Panc1 (cell line): ENCODE results near the gene IFNA5. TPM values are rescaled to one million over a fixed set of nuclear protein-coding genes. Genes with fewer than 3 reads are reported as not detected.

Experiments used
- ATAC-seq: fragments of 200-7000 bp; cut with Tn5 transposase; 2 replicates; pipeline ENCODE4 v1.9.1; 2020; ENCODE audit warnings: mild to moderate bottlenecking, moderate library complexity
- BruUV-seq: library from RNA; stranded (reverse); fragments of 400-500 nt; replicated peaks from 2 replicates; lab custom pipeline; 2021; lab: Mats Ljungman, UMichigan
- CTCF ChIA-PET: fragments of 300-600 bp; sonication (Branson Sonifier 250); formaldehyde crosslinking; loops from one replicate; lab custom pipeline; 2022; ENCODE audit warnings: antibody characterized with exemption; lab: Charles Lee
- POLR2A ChIA-PET: fragments of 300-600 bp; sonication (Branson Sonifier 250); formaldehyde crosslinking; loops from one replicate; lab custom pipeline; 2022; ENCODE audit warnings: antibody characterized with exemption; lab: Charles Lee
- DNase-seq: peaks from one replicate; pipeline ENCODE4 v3.0.0-alpha.2; 2010; ENCODE audit warnings: low read depth, low spot score
- H3K27ac ChIP-seq: 2 replicates; pipeline ENCODE4 v1.5.1; 2011; ENCODE audit warnings: mild to moderate bottlenecking, low read length, inconsistent platforms
- H3K27me3 ChIP-seq: fragments of 200-500 bp; sonication (Bioruptor generic); 2 replicates; pipeline ENCODE4 v1.6.0; 2014; ENCODE audit warnings: low read length, inconsistent platforms; ENCODE audit not compliant: control insufficient read depth, insufficient read depth
- H3K36me3 ChIP-seq: fragments of 200-500 bp; sonication (Bioruptor generic); 2 replicates; pipeline ENCODE4 v1.5.1; 2014; ENCODE audit warnings: inconsistent platforms, mild to moderate bottlenecking, low read length, moderate library complexity; ENCODE audit not compliant: control insufficient read depth, insufficient read depth
- H3K4me1 ChIP-seq: 2 replicates; pipeline ENCODE4 v1.5.1; 2011; ENCODE audit warnings: inconsistent platforms, mild to moderate bottlenecking, low read length, moderate library complexity; ENCODE audit not compliant: control insufficient read depth, insufficient read depth
- H3K4me3 ChIP-seq, 2 experiments: 2 replicates each; pipeline ENCODE4 v1.5.1; 2011 to 2012; ENCODE audit warnings: low read depth in 2 of 2, low read length in 2 of 2, mild to moderate bottlenecking in 2 of 2, inconsistent platforms in 1 of 2, moderate library complexity in 1 of 2
- H3K9me3 ChIP-seq: fragments of 200-500 bp; sonication (Bioruptor generic); 2 replicates; pipeline ENCODE4 v1.5.1; 2014; ENCODE audit warnings: low read depth, mild to moderate bottlenecking, inconsistent platforms, low read length, moderate library complexity; ENCODE audit not compliant: control insufficient read depth, insufficient read depth
- POLR2AphosphoS5 ChIP-seq: IDR thresholded peaks from 2 replicates; pipeline ENCODE4 v1.6.1; 2012; ENCODE audit warnings: mild to moderate bottlenecking, low read depth, low read length, moderate library complexity
- SIN3A ChIP-seq: IDR thresholded peaks from 2 replicates; pipeline ENCODE4 v1.6.1; 2012; ENCODE audit warnings: low read depth, mild to moderate bottlenecking, low read length, moderate library complexity, borderline replicate concordance; ENCODE audit not compliant: insufficient read depth
- TCF7L2 ChIP-seq: IDR thresholded peaks from 2 replicates; pipeline ENCODE4 v1.6.1; 2011; ENCODE audit warnings: mild to moderate bottlenecking, low read depth, low read length, inconsistent platforms
- in situ Hi-C: cut with HindIII; loops from 2 replicates; pipeline ENCODE4 v1.10.0; 2016; ENCODE audit warnings: low sequenced_read_pairs, low pct_unique_long_range_greater_than_20kb
- intact Hi-C: fragments of 100-400 bp; cut with micrococcal nuclease; formaldehyde crosslinking; loops from one replicate; pipeline ENCODE4 v1.10.0; 2022; ENCODE audit not compliant: unreplicated experiment
- total RNA-seq: library from RNA; stranded (reverse); gene quantifications from one replicate; pipeline ENCODE4 v1.2.1, GENCODE V29; 2021; ENCODE audit not compliant: unreplicated experiment
- TF ChIP-seq, protein P1 (sequence below): fragments of 450-650 bp; IDR thresholded peaks from 2 replicates; pipeline ENCODE4 v1.5.1; 2017; ENCODE audit warnings: mild to moderate bottlenecking
- TF ChIP-seq, protein P2 (sequence below), 2 experiments: IDR thresholded peaks; 2 replicates each; pipeline ENCODE4 v1.6.1; 2011 to 2012; ENCODE audit warnings: low read depth in 2 of 2, control low read depth in 1 of 2, low read length in 1 of 2, mild to moderate bottlenecking in 1 of 2, moderate library complexity in 1 of 2; ENCODE audit not compliant: insufficient read depth in 1 of 2

The IFNA5 gene
- total RNA-seq, 1 experiment from 2014 or later: not detected

DNA sequence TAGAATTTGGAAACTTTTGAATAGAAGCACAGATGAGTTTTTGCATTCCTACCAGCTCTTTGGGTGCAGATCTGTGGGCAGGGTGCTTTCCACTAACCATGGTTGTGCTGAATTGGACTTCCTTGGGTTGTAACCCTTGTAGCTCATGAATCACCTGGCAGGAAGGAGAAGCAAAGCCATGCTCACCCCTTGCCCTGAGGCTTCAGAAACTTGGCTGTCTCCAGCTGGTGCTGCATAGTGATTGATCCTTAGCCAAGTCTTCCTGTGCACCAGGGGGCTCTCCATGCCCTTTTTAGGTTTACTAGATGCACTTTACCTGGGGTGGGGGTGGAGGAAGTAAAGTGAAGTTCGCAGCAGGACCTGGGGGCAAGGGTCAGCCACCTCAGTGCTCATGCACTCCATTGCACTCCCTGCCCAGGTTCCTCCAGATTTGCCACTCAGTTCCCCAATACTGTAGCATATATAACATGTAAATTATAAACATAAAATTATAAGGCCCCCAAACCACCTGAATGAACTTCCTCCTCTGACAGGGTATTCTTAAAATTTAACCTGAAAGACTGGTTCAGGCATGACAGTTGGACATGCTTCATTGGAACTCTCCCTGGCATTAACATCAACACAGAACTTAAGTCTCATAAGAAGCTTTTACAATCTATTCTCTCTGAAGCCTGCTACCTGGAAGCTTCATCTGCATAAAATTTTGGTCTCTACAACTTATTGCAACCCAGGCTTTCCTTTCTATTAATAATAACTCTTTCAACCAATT lies 39.5 kb downstream of the IFNA5 start:
- TF ChIP-seq, protein P1, sequence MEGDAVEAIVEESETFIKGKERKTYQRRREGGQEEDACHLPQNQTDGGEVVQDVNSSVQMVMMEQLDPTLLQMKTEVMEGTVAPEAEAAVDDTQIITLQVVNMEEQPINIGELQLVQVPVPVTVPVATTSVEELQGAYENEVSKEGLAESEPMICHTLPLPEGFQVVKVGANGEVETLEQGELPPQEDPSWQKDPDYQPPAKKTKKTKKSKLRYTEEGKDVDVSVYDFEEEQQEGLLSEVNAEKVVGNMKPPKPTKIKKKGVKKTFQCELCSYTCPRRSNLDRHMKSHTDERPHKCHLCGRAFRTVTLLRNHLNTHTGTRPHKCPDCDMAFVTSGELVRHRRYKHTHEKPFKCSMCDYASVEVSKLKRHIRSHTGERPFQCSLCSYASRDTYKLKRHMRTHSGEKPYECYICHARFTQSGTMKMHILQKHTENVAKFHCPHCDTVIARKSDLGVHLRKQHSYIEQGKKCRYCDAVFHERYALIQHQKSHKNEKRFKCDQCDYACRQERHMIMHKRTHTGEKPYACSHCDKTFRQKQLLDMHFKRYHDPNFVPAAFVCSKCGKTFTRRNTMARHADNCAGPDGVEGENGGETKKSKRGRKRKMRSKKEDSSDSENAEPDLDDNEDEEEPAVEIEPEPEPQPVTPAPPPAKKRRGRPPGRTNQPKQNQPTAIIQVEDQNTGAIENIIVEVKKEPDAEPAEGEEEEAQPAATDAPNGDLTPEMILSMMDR: no peak
- TF ChIP-seq TCF7L2 (no peak), SIN3A (no peak), POLR2AphosphoS5 (no peak)
- TF ChIP-seq, protein P2, sequence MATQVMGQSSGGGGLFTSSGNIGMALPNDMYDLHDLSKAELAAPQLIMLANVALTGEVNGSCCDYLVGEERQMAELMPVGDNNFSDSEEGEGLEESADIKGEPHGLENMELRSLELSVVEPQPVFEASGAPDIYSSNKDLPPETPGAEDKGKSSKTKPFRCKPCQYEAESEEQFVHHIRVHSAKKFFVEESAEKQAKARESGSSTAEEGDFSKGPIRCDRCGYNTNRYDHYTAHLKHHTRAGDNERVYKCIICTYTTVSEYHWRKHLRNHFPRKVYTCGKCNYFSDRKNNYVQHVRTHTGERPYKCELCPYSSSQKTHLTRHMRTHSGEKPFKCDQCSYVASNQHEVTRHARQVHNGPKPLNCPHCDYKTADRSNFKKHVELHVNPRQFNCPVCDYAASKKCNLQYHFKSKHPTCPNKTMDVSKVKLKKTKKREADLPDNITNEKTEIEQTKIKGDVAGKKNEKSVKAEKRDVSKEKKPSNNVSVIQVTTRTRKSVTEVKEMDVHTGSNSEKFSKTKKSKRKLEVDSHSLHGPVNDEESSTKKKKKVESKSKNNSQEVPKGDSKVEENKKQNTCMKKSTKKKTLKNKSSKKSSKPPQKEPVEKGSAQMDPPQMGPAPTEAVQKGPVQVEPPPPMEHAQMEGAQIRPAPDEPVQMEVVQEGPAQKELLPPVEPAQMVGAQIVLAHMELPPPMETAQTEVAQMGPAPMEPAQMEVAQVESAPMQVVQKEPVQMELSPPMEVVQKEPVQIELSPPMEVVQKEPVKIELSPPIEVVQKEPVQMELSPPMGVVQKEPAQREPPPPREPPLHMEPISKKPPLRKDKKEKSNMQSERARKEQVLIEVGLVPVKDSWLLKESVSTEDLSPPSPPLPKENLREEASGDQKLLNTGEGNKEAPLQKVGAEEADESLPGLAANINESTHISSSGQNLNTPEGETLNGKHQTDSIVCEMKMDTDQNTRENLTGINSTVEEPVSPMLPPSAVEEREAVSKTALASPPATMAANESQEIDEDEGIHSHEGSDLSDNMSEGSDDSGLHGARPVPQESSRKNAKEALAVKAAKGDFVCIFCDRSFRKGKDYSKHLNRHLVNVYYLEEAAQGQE (IDR thresholded peaks at IDR 0.05; ENCODE audit: insufficient read depth in 1 of 2, low read depth in 2 of 2, low read length in 1 of 2): no peak
- in situ Hi-C loops: no loop called here
- Histone ChIP-seq H3K4me1 (no peaks in the 10 kb centered on the region), H3K9me3 (no peaks in the 10 kb centered on the region), H3K27me3 (no peaks in the 10 kb centered on the region), H3K36me3 (no peaks in the 10 kb centered on the region), H3K27ac (no peak overlapping the region), H3K4me3 (no peak overlapping the region)
- no TSS peak for BruUV-seq
- no peak for DNase-seq
- intact Hi-C loops: no loop called here
- no peak for ATAC-seq
- POLR2A ChIA-PET: no interaction called here
- CTCF ChIA-PET: no interaction called here

DNA sequence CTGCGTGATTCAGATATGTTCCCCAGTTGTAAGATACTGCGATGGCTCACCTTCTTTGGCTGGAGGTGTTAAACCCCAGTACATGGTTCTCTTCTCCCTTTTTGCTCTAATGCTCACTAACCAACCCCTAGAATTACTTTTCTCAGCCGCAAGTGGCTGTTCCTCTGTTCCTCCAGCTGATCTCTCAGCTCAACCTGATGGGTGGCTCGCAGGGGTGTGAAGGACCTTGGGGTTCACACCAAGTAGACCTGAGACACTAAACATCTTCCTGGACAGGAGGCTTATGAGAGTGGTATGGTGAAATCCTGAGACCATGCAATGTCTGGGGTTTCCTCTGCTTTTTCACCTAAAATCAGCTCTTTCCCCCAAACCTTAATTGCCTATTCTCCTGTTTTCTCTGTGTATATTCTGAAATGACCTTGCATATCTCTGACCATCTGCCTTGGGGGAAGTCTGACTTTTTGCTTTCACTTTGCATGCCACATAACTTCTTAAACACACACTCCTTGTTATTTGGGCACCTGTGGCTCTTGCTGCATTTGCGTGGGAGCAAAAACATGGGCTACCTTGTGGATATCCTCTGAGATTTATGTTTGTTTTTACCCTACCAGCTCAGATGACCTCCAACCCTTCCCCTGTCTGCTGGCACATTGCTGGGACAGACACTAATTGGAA lies 49.4 kb downstream of the IFNA5 start:
- Histone ChIP-seq H3K9me3 (no peaks in the 10 kb centered on the region), H3K4me3 (no peak overlapping the region), H3K36me3 (no peaks in the 10 kb centered on the region), H3K27ac (no peak overlapping the region), H3K4me1 (no peaks in the 10 kb centered on the region; the same call in 1 of the 2 replicates), H3K27me3 (no peaks in the 10 kb centered on the region)
- DNase-seq (no peak), ATAC-seq (no peak)
- intact Hi-C loops (no loop called here), in situ Hi-C loops (no loop called here)
- POLR2A ChIA-PET: no interaction called here
- CTCF ChIA-PET: no interaction called here
- TF ChIP-seq POLR2AphosphoS5 (no peak), SIN3A (no peak), TCF7L2 (no peak)
- TF ChIP-seq, protein P1: no peak
- TF ChIP-seq, protein P2 (IDR thresholded peaks at IDR 0.05; ENCODE audit: insufficient read depth in 1 of 2, low read depth in 2 of 2, low read length in 1 of 2): no peak
- BruUV-seq: no TSS peak
